Measurements from ENCODE around the gene NOXA1. TPM values are rescaled to one million over a fixed set of nuclear protein-coding genes. Genes with fewer than 3 reads are reported as not detected.
A peak's percentile ranks its signal among the peaks of the same experiment; 100 is the strongest.

Gene NOXA1
- total RNA-seq, 1 experiment from 2014 or later: 0.28 TPM

DNA sequence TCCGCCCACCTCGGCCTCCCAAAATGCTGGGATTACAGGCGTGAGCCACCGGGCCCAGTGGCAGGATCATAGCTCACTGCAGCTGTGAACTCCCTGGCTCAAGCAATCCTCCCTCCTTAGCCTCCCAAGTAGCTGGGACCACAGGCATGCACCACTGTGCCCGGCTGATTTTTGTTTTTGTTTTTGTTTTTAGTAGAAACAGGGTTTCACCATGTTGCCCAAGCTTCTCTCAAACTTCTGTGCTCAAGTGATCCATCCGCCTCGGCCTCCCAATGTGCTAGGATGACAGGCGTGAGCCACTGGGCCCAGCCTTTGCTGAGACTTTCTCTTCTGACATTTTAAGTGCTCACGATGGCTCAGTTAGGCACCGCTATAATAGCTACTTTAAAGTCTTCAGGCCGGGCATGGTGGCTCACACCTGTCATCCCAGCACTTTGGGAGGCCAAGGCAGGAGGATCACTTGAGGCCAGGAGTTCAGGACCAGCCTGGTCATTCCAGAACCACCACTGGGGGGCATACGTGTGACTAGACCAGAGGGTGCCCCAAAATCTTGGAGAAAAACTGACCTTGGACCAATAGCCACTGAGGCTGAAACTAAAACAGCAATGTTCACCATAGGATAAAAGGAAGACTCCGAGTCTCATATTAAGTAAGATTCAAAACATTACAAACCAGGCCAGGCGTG lies 21.1 kb downstream of the NOXA1 start:
- ChIA-PET POLR2A (ENCODE audit: low non-redundant PET) (no interaction called here), CTCF (interaction anchor here (0.7 to 1.9 kb wide), 3 partner anchors 22 to 1408 kb away, joined by 3 to 7 read pairs (median 5); partner anchors contain the start of gene EXD3)
- Histone ChIP-seq H3K27ac (ENCODE audit: low read depth, low read length, poor library complexity, severe bottlenecking) (no peak overlapping the region), H3K27me3 (replicated peaks; ENCODE audit: insufficient read depth, low read depth, low read length, poor library complexity) (no peaks in the 10 kb centered on the region), H3K4me3 (ENCODE audit: low read depth, low read length, poor library complexity, severe bottlenecking) (no peak overlapping the region), H3K9me3 (ENCODE audit: low read depth, low read length, poor library complexity, severe bottlenecking) (no peaks in the 10 kb centered on the region), H3K4me1 (ENCODE audit: insufficient read depth, low read length, poor library complexity, severe bottlenecking) (peaks cover 6% of the 10 kb centered on the region), H3K36me3 (ENCODE audit: insufficient read depth, low read length, poor library complexity, severe bottlenecking) (peaks cover 4% of the 10 kb centered on the region)
- intact Hi-C loops (cut with micrococcal nuclease; ENCODE audit: unreplicated experiment): loop anchor here (2.0 kb wide), 1 partner anchor 149 kb away; no protein-coding TSS in a partner anchor
- TF ChIP-seq, protein P1, sequence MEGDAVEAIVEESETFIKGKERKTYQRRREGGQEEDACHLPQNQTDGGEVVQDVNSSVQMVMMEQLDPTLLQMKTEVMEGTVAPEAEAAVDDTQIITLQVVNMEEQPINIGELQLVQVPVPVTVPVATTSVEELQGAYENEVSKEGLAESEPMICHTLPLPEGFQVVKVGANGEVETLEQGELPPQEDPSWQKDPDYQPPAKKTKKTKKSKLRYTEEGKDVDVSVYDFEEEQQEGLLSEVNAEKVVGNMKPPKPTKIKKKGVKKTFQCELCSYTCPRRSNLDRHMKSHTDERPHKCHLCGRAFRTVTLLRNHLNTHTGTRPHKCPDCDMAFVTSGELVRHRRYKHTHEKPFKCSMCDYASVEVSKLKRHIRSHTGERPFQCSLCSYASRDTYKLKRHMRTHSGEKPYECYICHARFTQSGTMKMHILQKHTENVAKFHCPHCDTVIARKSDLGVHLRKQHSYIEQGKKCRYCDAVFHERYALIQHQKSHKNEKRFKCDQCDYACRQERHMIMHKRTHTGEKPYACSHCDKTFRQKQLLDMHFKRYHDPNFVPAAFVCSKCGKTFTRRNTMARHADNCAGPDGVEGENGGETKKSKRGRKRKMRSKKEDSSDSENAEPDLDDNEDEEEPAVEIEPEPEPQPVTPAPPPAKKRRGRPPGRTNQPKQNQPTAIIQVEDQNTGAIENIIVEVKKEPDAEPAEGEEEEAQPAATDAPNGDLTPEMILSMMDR (conservative IDR thresholded peaks at IDR 0.05; ENCODE audit: low read depth, low read length): no peak
- no peak for TF ChIP-seq EZH2 (IDR thresholded peaks at IDR 0.05; ENCODE audit: borderline replicate concordance, low read depth, low read length, poor library complexity, severe bottlenecking)
- no TSS peak for BruUV-seq (replicated peaks)
- DNase-seq (ENCODE audit: low spot score): no peak

DNA sequence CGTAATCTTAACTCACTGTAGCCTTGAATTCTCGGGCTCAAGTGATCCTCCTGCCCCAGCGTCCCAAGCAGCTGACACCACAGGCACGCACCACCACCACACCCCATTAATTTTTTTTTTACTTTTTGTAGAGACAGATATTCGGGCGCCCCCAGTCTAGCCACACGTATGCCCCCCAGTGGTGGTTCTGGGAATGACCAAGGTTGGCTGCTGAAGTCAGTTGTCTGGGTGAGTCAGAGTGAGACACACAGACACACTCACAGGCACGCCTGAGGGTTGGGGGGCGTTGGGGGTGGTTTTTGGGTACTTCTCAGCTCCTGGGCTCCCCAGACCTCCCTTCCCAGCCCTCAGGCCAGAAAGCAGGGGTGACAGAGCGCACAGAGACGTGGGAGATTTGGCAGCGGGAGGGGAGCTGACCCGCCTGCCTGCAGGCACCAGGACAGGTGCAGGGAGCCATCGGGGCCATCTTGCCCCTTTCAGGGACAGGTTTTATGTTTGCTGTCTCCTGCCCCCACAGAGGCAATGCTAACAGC lies 22.1 kb downstream of the NOXA1 start:
- no TSS peak for BruUV-seq (replicated peaks)
- DNase-seq (ENCODE audit: low spot score): peak; percentile 79
- Histone ChIP-seq H3K36me3 (ENCODE audit: insufficient read depth, low read length, poor library complexity, severe bottlenecking) (peaks cover 5% of the 10 kb centered on the region), H3K4me3 (ENCODE audit: low read depth, low read length, poor library complexity, severe bottlenecking) (no peak overlapping the region), H3K9me3 (ENCODE audit: low read depth, low read length, poor library complexity, severe bottlenecking) (no peaks in the 10 kb centered on the region), H3K27me3 (replicated peaks; ENCODE audit: insufficient read depth, low read depth, low read length, poor library complexity) (no peaks in the 10 kb centered on the region), H3K27ac (ENCODE audit: low read depth, low read length, poor library complexity, severe bottlenecking) (no peak overlapping the region), H3K4me1 (ENCODE audit: insufficient read depth, low read length, poor library complexity, severe bottlenecking) (peaks cover 6% of the 10 kb centered on the region)
- CTCF ChIA-PET: interaction anchor here (0.7 to 1.5 kb wide), 2 partner anchors 22 to 158 kb away, joined by 5 to 11 read pairs; partner anchors contain the start of genes EXD3 and NOXA1
- TF ChIP-seq, protein P1 (conservative IDR thresholded peaks at IDR 0.05; ENCODE audit: low read depth, low read length): peak; percentile 91
- no peak for TF ChIP-seq EZH2 (IDR thresholded peaks at IDR 0.05; ENCODE audit: borderline replicate concordance, low read depth, low read length, poor library complexity, severe bottlenecking)
- POLR2A ChIA-PET (ENCODE audit: low non-redundant PET): no interaction called here
- intact Hi-C loops (cut with micrococcal nuclease; ENCODE audit: unreplicated experiment): loop anchor here (2.0 kb wide), 1 partner anchor 151 kb away; no protein-coding TSS in a partner anchor

DNA sequence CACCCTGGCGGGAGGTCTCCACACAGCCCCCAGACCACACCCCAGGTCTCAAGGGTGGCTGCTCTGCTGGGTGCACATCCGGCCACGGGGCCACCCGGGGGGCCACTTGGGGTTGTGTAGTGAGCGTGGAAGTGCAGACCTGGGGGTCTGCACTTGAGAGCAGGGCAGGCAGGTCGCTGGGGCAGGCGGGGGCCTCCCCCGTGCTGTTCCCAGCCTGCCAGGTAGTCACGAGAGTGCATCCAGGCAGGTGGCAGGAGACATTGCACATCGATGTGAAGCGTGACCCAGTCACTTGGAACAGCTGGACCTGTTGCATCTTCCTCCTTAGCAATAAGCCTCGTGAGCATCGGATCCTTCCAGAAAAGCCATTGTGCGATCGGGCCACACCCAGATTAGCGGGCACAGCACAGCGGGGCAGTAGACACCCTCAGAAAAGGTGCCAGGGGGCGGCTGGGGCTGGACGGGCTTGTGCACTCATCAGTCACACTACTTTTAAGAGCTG lies 22.8 kb downstream of the NOXA1 start:
- TF ChIP-seq EZH2 (IDR thresholded peaks at IDR 0.05; ENCODE audit: borderline replicate concordance, low read depth, low read length, poor library complexity, severe bottlenecking): no peak
- intact Hi-C loops (cut with micrococcal nuclease; ENCODE audit: unreplicated experiment): loop anchor here (2.0 kb wide), 1 partner anchor 151 kb away; no protein-coding TSS in a partner anchor
- no TSS peak for BruUV-seq (replicated peaks)
- no peak overlapping the region for H3K4me3 ChIP-seq (ENCODE audit: low read depth, low read length, poor library complexity, severe bottlenecking)
- H3K36me3 ChIP-seq (ENCODE audit: insufficient read depth, low read length, poor library complexity, severe bottlenecking): peaks cover 5% of the 10 kb centered on the region
- no peak for DNase-seq (ENCODE audit: low spot score)
- H3K9me3 ChIP-seq (ENCODE audit: low read depth, low read length, poor library complexity, severe bottlenecking): no peaks in the 10 kb centered on the region
- ChIA-PET POLR2A (ENCODE audit: low non-redundant PET) (no interaction called here), CTCF (interaction anchor here (0.7 to 1.5 kb wide), 2 partner anchors 23 to 159 kb away, joined by 5 to 11 read pairs; partner anchors contain the start of genes EXD3 and NOXA1)
- H3K27ac ChIP-seq (ENCODE audit: low read depth, low read length, poor library complexity, severe bottlenecking): no peak overlapping the region
- peaks cover 6% of the 10 kb centered on the region for H3K4me1 ChIP-seq (ENCODE audit: insufficient read depth, low read length, poor library complexity, severe bottlenecking)
- H3K27me3 ChIP-seq (replicated peaks; ENCODE audit: insufficient read depth, low read depth, low read length, poor library complexity): no peaks in the 10 kb centered on the region
